OCI-LY7 (cell line): Measurements from ENCODE around the gene PDZK1IP1.

ENCODE experiments used
- CTCF ChIP-seq: fragments of 200-600 bp; sonication (generic); conservative IDR thresholded peaks from 2 replicates; pipeline ENCODE4 v1.5.1; 2014; ENCODE audit warnings: mild to moderate bottlenecking, antibody characterized with exemption, low read length, moderate library complexity, mixed read lengths
- EZH2phosphoT487 ChIP-seq: fragments of 200-600 bp; sonication (generic); IDR thresholded peaks from 2 replicates; pipeline ENCODE4 v1.6.1; 2018; ENCODE audit warnings: low read depth, borderline replicate concordance, mild to moderate bottlenecking, mixed run types, antibody characterized with exemption, low read length, moderate library complexity, mixed read lengths

GRCh38 chr1:47229031-47229885, 39.4 kb upstream of the PDZK1IP1 start:
- TF ChIP-seq CTCF (no peak), EZH2phosphoT487 (no peak)
